ENCODE measurements around the gene RBM20. TPM values are rescaled to one million over a fixed set of nuclear protein-coding genes. Genes with fewer than 3 reads are reported as not detected.

Gene RBM20
- total RNA-seq, 1 donor from 2014 or later, result 0.32 TPM

- TF ChIP-seq EZH2phosphoT487 (IDR thresholded peaks at IDR 0.05) (no peak), CTCF (IDR thresholded peaks at IDR 0.05) (no peak), EZH2 (IDR thresholded peaks at IDR 0.05) (no peak)
- H3K4me3 ChIP-seq, result no peak overlapping the region
- H3F3A ChIP-seq (ENCODE audit: low read depth), result peaks cover 8% of the 10 kb centered on the region
- Mint-ChIP-seq H3K4me1 (peaks cover 66% of the 10 kb centered on the region), H3K27ac (peak overlapping the region; percentile 9), H3K9me3 (no peaks in the 10 kb centered on the region), H3K4me3 (no peak overlapping the region), H3K27me3 (ENCODE audit: insufficient read depth, low read depth) (peaks cover 2% of the 10 kb centered on the region), H3K36me3 (no peaks in the 10 kb centered on the region)
- H3K27ac ChIP-seq, result no peak overlapping the region
- no peaks in the 10 kb centered on the region for H4K20me1 ChIP-seq (ENCODE audit: low read depth)
- no peaks in the 10 kb centered on the region for H3K79me2 ChIP-seq (ENCODE audit: low read depth)
- no peaks in the 10 kb centered on the region for H3K9me3 ChIP-seq (ENCODE audit: low read depth)
- H3K4me2 ChIP-seq, result peak overlapping the region; percentile 31
- H3K9ac ChIP-seq, result no peak overlapping the region
- DNase-seq (ENCODE audit: low spot score), result no peak
- H3K36me3 ChIP-seq, result no peaks in the 10 kb centered on the region
- no peaks in the 10 kb centered on the region for H3K27me3 ChIP-seq
- peaks cover 23% of the 10 kb centered on the region for H3K4me1 ChIP-seq
- peak overlapping the region; percentile 63 for H2AFZ ChIP-seq (replicated peaks)
Measured at GRCh38 chr10:110835841-110836240, 191.7 kb downstream of the RBM20 start.

GRCh38 chr10:110836706-110837105, 192.6 kb downstream of the RBM20 start:
- no peaks in the 10 kb centered on the region for H3K79me2 ChIP-seq (ENCODE audit: low read depth)
- H3K4me3 Mint-ChIP-seq, result no peak overlapping the region
- H3K4me1 Mint-ChIP-seq, result peaks cover 60% of the 10 kb centered on the region

GRCh38 chr10:110837418-110838171, 193.5 kb downstream of the RBM20 start:
- H3K36me3 ChIP-seq, result no peaks in the 10 kb centered on the region
- H3K27ac ChIP-seq, result no peak overlapping the region
- Mint-ChIP-seq H3K27ac (peak overlapping the region; percentile 3), H3K9me3 (no peaks in the 10 kb centered on the region), H3K27me3 (ENCODE audit: insufficient read depth, low read depth) (peaks cover 4% of the 10 kb centered on the region), H3K4me3 (no peak overlapping the region), H3K4me1 (peaks cover 62% of the 10 kb centered on the region), H3K36me3 (no peaks in the 10 kb centered on the region)
- H4K20me1 ChIP-seq (ENCODE audit: low read depth), result no peaks in the 10 kb centered on the region
- no peaks in the 10 kb centered on the region for H3K9me3 ChIP-seq (ENCODE audit: low read depth)
- no peak overlapping the region for H2AFZ ChIP-seq (replicated peaks)
- H3K4me1 ChIP-seq, result peaks cover 23% of the 10 kb centered on the region
- TF ChIP-seq CTCF (IDR thresholded peaks at IDR 0.05), result no peak
- TF ChIP-seq EZH2 (IDR thresholded peaks at IDR 0.05), result no peak
- TF ChIP-seq EZH2phosphoT487 (IDR thresholded peaks at IDR 0.05), result no peak
- H3K9ac ChIP-seq, result no peak overlapping the region
- no peaks in the 10 kb centered on the region for H3K27me3 ChIP-seq
- H3K4me3 ChIP-seq, result no peak overlapping the region
- no peak for DNase-seq (ENCODE audit: low spot score)
- no peaks in the 10 kb centered on the region for H3K79me2 ChIP-seq (ENCODE audit: low read depth)
- H3F3A ChIP-seq (ENCODE audit: low read depth), result peaks cover 8% of the 10 kb centered on the region
- H3K4me2 ChIP-seq, result no peak overlapping the region

More at GRCh38 chr10:110836706-110837105, 192.6 kb downstream of the RBM20 start:
- Mint-ChIP-seq H3K9me3 (no peaks in the 10 kb centered on the region), H3K27me3 (ENCODE audit: insufficient read depth, low read depth) (peaks cover 4% of the 10 kb centered on the region), H3K27ac (no peak overlapping the region), H3K36me3 (no peaks in the 10 kb centered on the region)
- Histone ChIP-seq H3K4me3 (no peak overlapping the region), H3K4me1 (peaks cover 23% of the 10 kb centered on the region), H3K9me3 (ENCODE audit: low read depth) (no peaks in the 10 kb centered on the region), H3K9ac (no peak overlapping the region), H4K20me1 (ENCODE audit: low read depth) (no peaks in the 10 kb centered on the region), H3K27ac (no peak overlapping the region), H2AFZ (replicated peaks) (peak overlapping the region; percentile 82), H3F3A (ENCODE audit: low read depth) (peaks cover 8% of the 10 kb centered on the region), H3K27me3 (no peaks in the 10 kb centered on the region), H3K4me2 (no peak overlapping the region), H3K36me3 (no peaks in the 10 kb centered on the region)
- TF ChIP-seq CTCF (IDR thresholded peaks at IDR 0.05) (no peak), EZH2phosphoT487 (IDR thresholded peaks at IDR 0.05) (no peak), EZH2 (IDR thresholded peaks at IDR 0.05) (no peak)
- no peak for DNase-seq (ENCODE audit: low spot score)

Data from neural progenitor cell (in vitro differentiated cells).